H1 (cell line): ENCODE data around the gene ARV1. TPM values are rescaled to one million over a fixed set of nuclear protein-coding genes. Genes with fewer than 3 reads are reported as not detected.

ENCODE experiments used
- BACH1 ChIP-seq: IDR thresholded peaks from 2 replicates; pipeline ENCODE4 v1.6.1; 2012; ENCODE audit warnings: low read length, improper control_type of control experiment
- SIRT6 ChIP-seq: IDR thresholded peaks from one replicate; pipeline ENCODE4 v1.7.1; 2012; ENCODE audit warnings: low read length, inconsistent platforms
- TEAD4 ChIP-seq: IDR thresholded peaks from 2 replicates; pipeline ENCODE4 v1.6.1; 2012; ENCODE audit warnings: low read depth, low read length, inconsistent platforms, mixed read lengths
- polyA plus RNA-seq, 7 experiments: library from polyadenylated mRNA; depleted of rRNA in 3 of 7; stranded (reverse) in 5 of 7; unstranded in 2 of 7; fragments of >200 nt in 5 of 7; fragments of 200-250 nt in 2 of 7; gene quantifications; 1 replicate in 5 of 7; 2 replicates in 1 of 7; 4 replicates in 1 of 7; pipeline versions ENCODE4 v1.2.1 to v1.2.3, GENCODE V29; 2011 to 2013; ENCODE audit warnings: missing spikeins in 2 of 7, mixed read lengths in 2 of 7
- total RNA-seq: library from RNA; stranded (reverse); fragmentation: NEBNext Ultra II Directional; extraction: Animal tissue kit (Norgen Biotek cat#: 25700); gene quantifications from 2 replicates; pipeline ENCODE4 v1.2.1, GENCODE V29; 2021

ARV1 gene
- total and polyA plus RNA-seq, 2 of the 8 experiments (the other 6 are each of a cell fraction or from before 2014, with no cell fraction given) = 13.1 to 13.4 TPM

DNA sequence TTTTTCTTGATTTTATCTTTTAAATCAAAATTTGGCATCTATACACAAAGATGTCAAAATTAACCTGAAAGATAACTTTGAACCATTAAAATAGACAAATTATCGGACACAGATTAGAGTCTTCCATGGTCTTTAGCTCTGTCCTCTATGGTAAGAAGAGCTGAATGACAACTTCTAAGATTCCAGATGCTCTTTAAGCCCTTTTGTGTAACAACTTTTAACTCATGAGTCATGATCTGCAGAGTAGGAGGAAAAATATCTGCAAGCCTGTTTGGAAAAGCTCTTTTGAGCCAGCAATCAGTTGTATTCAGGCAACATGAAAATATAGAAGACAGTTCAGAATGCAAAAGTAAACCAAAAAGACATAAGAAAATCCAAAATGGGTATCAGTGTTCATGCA is 38.0 kb upstream of the ARV1 start (continued):
- TF ChIP-seq TEAD4 = no peak
- TF ChIP-seq BACH1 = no peak
- no peak for TF ChIP-seq SIRT6
